ENCODE data around the gene RHOH. TPM values are rescaled to one million over a fixed set of nuclear protein-coding genes. Genes with fewer than 3 reads are reported as not detected.

The RHOH gene
- total and polyA plus RNA-seq, 9 of the 15 experiments (the other 6 are each of a cell fraction or from before 2014, with no cell fraction given): 14.3 to 37.7 (median 23.2) TPM

GRCh38 chr4:40200875-40201801 lies 4.3 kb downstream of the RHOH start (continued):
- TF ChIP-seq RNF219 (CRISPR knock-in tag; IDR thresholded peaks at IDR 0.05) (no peak), BACH1 (tag; IDR thresholded peaks at IDR 0.05) (peak; percentile 47; the same call in 1 of the 2 replicates), ZSCAN32 (CRISPR knock-in tag; IDR thresholded peaks at IDR 0.05) (no peak), CBFA2T2 (conservative IDR thresholded peaks at IDR 0.05) (peak; percentile 32; the same call in 1 of the 2 replicates), ZBTB7A (IDR thresholded peaks at IDR 0.05; ENCODE audit: borderline replicate concordance, control insufficient read depth, low read depth, low read length) (no peak), NR1H2 (CRISPR knock-in tag; IDR thresholded peaks at IDR 0.05) (0 out of 2 replicates have a peak, but pooled peaks have one; percentile 29), KLF10 (CRISPR knock-in tag; IDR thresholded peaks at IDR 0.05) (no peak), PBX2 (CRISPR knock-in tag; IDR thresholded peaks at IDR 0.05; ENCODE audit: low read depth) (no peak), PBX2 (tag; conservative IDR thresholded peaks at IDR 0.05; ENCODE audit: low read depth) (peak; percentile 19; the same call in 1 of the 2 replicates), ATF7 (IDR thresholded peaks at IDR 0.05) (peak; percentile 96), ZNF398 (CRISPR knock-in tag; IDR thresholded peaks at IDR 0.05) (no peak), MTA2 (IDR thresholded peaks at IDR 0.05; ENCODE audit: low read depth) (no peak), STAT5A (IDR thresholded peaks at IDR 0.05; ENCODE audit: borderline replicate concordance, low read length) (peak; percentile 77), NR3C1 (CRISPR knock-in tag; IDR thresholded peaks at IDR 0.05) (no peak), ATF3 (IDR thresholded peaks at IDR 0.05) (peak; percentile 86), ATF3 (CRISPR knock-in tag; conservative IDR thresholded peaks at IDR 0.05) (no peak), ZNF77 (CRISPR knock-in tag; IDR thresholded peaks at IDR 0.05) (no peak)
- TF ChIP-seq, protein P1, sequence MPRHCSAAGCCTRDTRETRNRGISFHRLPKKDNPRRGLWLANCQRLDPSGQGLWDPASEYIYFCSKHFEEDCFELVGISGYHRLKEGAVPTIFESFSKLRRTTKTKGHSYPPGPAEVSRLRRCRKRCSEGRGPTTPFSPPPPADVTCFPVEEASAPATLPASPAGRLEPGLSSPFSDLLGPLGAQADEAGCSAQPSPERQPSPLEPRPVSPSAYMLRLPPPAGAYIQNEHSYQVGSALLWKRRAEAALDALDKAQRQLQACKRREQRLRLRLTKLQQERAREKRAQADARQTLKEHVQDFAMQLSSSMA (CRISPR knock-in tag; IDR thresholded peaks at IDR 0.05): 0 out of 2 replicates have a peak, but pooled peaks have one; percentile 30

Data from K562 (cell line).